GM23338 (cell line): ENCODE results near the gene ZBTB8B.

Experiments used
- EZH2phosphoT487 ChIP-seq: fragments of 200-600 bp; sonication (generic); IDR thresholded peaks from one replicate; pipeline ENCODE4 v1.8.1; 2018; ENCODE audit warnings: antibody characterized with exemption; ENCODE audit not compliant: unreplicated experiment
- JUNB ChIP-seq: IDR thresholded peaks from one replicate; pipeline ENCODE4 v1.6.1; 2016; ENCODE audit warnings: antibody characterized with exemption; ENCODE audit not compliant: unreplicated experiment
- NANOG ChIP-seq: IDR thresholded peaks from 2 replicates; pipeline ENCODE4 v1.6.1; 2016; ENCODE audit warnings: antibody characterized with exemption, borderline replicate concordance
- POLR2AphosphoS5 ChIP-seq: IDR thresholded peaks from 2 replicates; pipeline ENCODE4 v1.6.1; 2016; ENCODE audit warnings: antibody characterized with exemption, low read depth
- ZNF331 ChIP-seq: fragments of 250-450 bp; sonication (Bioruptor Pico); IDR thresholded peaks from 2 replicates; pipeline ENCODE4 v1.5.0; 2020; ENCODE audit warnings: low read depth, mild to moderate bottlenecking, moderate library complexity
- TF ChIP-seq, protein P1 (sequence below), 2 experiments: fragments of 200-600 bp in 1 of 2; sonication (generic) in 1 of 2; conservative IDR thresholded peaks; 2 replicates each; pipeline versions ENCODE4 v1.5.1 to v1.6.1; 2016 to 2017; ENCODE audit warnings: antibody characterized with exemption in 2 of 2, low read depth in 2 of 2, mild to moderate bottlenecking in 2 of 2, moderate library complexity in 1 of 2
- TF ChIP-seq, protein P2 (sequence below): IDR thresholded peaks from 2 replicates; pipeline ENCODE4 v1.6.1; 2016; ENCODE audit warnings: antibody characterized with exemption
- TF ChIP-seq, protein P3 (sequence below): IDR thresholded peaks from one replicate; pipeline ENCODE4 v1.6.1; 2018; ENCODE audit warnings: antibody characterized with exemption; ENCODE audit not compliant: unreplicated experiment

DNA sequence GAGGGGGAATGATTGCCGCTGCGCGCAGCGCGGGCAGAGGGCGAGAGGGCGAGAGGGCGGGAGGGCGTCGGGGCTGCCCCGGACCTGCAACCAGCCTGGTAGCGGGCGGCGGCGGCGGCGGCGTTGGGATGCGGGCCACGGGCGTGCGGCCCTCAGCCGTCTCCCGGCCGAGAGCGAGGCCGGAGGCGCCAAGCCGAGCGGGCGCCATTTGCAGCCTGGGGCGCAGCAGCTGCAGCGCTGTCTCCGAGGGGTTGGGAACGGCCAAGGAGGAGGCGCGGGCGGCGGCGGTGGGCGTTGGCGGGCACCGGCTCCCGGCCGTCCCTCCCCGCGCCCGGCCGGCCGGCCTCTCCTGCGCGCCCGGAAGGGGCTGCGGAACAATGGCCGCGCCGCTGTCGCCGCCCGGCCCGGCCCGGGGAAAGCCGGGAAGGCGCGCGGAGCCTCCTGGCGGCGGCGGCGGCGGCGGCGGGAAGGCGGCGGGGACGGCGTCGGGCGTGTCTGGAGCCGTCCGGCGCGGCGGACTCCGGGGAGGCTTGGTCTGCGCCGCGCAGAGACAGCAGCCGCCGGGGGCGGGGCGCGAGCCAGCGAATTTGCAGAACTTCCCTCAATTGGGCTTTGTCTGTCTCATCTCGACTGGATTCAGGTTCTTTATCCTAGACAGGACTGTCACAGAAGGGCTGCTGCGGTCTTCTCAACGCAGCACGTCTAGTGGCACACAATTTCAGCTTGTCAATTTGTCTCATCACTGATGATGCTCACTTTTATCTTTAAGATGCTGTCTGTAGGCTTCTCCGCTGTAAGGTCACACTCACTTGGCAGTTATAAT is 35.7 kb downstream of the ZBTB8B start:
- TF ChIP-seq, protein P1, sequence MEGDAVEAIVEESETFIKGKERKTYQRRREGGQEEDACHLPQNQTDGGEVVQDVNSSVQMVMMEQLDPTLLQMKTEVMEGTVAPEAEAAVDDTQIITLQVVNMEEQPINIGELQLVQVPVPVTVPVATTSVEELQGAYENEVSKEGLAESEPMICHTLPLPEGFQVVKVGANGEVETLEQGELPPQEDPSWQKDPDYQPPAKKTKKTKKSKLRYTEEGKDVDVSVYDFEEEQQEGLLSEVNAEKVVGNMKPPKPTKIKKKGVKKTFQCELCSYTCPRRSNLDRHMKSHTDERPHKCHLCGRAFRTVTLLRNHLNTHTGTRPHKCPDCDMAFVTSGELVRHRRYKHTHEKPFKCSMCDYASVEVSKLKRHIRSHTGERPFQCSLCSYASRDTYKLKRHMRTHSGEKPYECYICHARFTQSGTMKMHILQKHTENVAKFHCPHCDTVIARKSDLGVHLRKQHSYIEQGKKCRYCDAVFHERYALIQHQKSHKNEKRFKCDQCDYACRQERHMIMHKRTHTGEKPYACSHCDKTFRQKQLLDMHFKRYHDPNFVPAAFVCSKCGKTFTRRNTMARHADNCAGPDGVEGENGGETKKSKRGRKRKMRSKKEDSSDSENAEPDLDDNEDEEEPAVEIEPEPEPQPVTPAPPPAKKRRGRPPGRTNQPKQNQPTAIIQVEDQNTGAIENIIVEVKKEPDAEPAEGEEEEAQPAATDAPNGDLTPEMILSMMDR (conservative IDR thresholded peaks at IDR 0.05; ENCODE audit: low read depth in 2 of 2), result 0 out of 4 replicates have a peak, but pooled peaks of 1 of the 2 experiments have one; percentile 3
- no peak for TF ChIP-seq EZH2phosphoT487
- TF ChIP-seq, protein P2, sequence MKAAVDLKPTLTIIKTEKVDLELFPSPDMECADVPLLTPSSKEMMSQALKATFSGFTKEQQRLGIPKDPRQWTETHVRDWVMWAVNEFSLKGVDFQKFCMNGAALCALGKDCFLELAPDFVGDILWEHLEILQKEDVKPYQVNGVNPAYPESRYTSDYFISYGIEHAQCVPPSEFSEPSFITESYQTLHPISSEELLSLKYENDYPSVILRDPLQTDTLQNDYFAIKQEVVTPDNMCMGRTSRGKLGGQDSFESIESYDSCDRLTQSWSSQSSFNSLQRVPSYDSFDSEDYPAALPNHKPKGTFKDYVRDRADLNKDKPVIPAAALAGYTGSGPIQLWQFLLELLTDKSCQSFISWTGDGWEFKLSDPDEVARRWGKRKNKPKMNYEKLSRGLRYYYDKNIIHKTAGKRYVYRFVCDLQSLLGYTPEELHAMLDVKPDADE, result no peak
- no peak for TF ChIP-seq ZNF331 (CRISPR knock-in tag)
- TF ChIP-seq JUNB, result no peak
- TF ChIP-seq, protein P3, sequence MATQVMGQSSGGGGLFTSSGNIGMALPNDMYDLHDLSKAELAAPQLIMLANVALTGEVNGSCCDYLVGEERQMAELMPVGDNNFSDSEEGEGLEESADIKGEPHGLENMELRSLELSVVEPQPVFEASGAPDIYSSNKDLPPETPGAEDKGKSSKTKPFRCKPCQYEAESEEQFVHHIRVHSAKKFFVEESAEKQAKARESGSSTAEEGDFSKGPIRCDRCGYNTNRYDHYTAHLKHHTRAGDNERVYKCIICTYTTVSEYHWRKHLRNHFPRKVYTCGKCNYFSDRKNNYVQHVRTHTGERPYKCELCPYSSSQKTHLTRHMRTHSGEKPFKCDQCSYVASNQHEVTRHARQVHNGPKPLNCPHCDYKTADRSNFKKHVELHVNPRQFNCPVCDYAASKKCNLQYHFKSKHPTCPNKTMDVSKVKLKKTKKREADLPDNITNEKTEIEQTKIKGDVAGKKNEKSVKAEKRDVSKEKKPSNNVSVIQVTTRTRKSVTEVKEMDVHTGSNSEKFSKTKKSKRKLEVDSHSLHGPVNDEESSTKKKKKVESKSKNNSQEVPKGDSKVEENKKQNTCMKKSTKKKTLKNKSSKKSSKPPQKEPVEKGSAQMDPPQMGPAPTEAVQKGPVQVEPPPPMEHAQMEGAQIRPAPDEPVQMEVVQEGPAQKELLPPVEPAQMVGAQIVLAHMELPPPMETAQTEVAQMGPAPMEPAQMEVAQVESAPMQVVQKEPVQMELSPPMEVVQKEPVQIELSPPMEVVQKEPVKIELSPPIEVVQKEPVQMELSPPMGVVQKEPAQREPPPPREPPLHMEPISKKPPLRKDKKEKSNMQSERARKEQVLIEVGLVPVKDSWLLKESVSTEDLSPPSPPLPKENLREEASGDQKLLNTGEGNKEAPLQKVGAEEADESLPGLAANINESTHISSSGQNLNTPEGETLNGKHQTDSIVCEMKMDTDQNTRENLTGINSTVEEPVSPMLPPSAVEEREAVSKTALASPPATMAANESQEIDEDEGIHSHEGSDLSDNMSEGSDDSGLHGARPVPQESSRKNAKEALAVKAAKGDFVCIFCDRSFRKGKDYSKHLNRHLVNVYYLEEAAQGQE, result no peak
- no peak for TF ChIP-seq NANOG
- no peak; the same call in 1 of the 2 replicates for TF ChIP-seq POLR2AphosphoS5
